Thyroid gland (tissue), 4 donors: Measurements from ENCODE around the gene RAPH1. TPM values are rescaled to one million over a fixed set of nuclear protein-coding genes. Genes with fewer than 3 reads are reported as not detected.
A peak's percentile ranks its signal among the peaks of the same experiment; 100 is the strongest.

Experiments
- DNase-seq, 2 donors: peaks; one replicate each; pipeline ENCODE4 v3.0.0-alpha.2; 2019
- H3K27ac ChIP-seq, 3 donors: fragments of 200-600 bp; sonication (generic); 1 replicate in 2 of 3; 2 replicates in 1 of 3; pipeline ENCODE4 v1.5.1; 2016 to 2019; ENCODE audit warnings: mild to moderate bottlenecking in 1 of 3, moderate library complexity in 1 of 3
- H3K27me3 ChIP-seq: fragments of 200-600 bp; sonication (generic); one replicate; pipeline ENCODE4 v1.5.1; 2019
- H3K36me3 ChIP-seq, 2 donors: fragments of 200-600 bp; sonication (generic); one replicate each; pipeline ENCODE4 v1.5.1; 2016 to 2019
- H3K4me1 ChIP-seq, 2 donors: fragments of 200-600 bp; sonication (generic); one replicate each; pipeline ENCODE4 v1.5.1; 2017 to 2019
- H3K4me3 ChIP-seq, 3 donors: fragments of 200-600 bp; sonication (generic); replicated peaks in 1 of 3; 1 replicate in 2 of 3; 2 replicates in 1 of 3; pipeline ENCODE4 v1.5.1; 2016; ENCODE audit warnings: mild to moderate bottlenecking in 1 of 3
- H3K9me3 ChIP-seq: fragments of 200-600 bp; sonication (generic); one replicate; pipeline ENCODE4 v1.5.1; 2017
- CTCF ChIP-seq, 6 experiments: fragments of 200-600 bp in 3 of 6; fragments of 450-650 bp in 3 of 6; sonication (generic) in 3 of 6; IDR thresholded peaks; one replicate each; pipeline ENCODE4 v1.5.1; 2016 to 2019; ENCODE audit warnings: antibody characterized with exemption in 6 of 6, mild to moderate bottlenecking in 2 of 6, inconsistent platforms in 1 of 6, moderate library complexity in 1 of 6
- POLR2A ChIP-seq, 2 donors: fragments of 450-650 bp; IDR thresholded peaks; one replicate each; pipeline ENCODE4 v1.6.1; 2017; ENCODE audit warnings: antibody characterized with exemption in 2 of 2, mild to moderate bottlenecking in 2 of 2, moderate library complexity in 1 of 2
- WGBS, 2 donors: methylation state at CpG; one replicate each; pipeline ENCODE4 v1.1.5; 2017; 5-methylcytosine and 5-hydroxymethylcytosine counted together
- intact Hi-C: fragments of 100-400 bp; cut with DNase I; formaldehyde crosslinking; loops from one replicate; pipeline ENCODE4 v1.15.1; 2023
- total RNA-seq, 4 donors: library from RNA; depleted of rRNA; stranded (reverse); fragments of >200 nt; gene quantifications; one replicate each; pipeline ENCODE4 v1.2.3, GENCODE V29; 2016

RAPH1 gene
- total RNA-seq, 4 donors from 2014 or later = 67.3 to 187 (median 99.4) TPM

- no peak for DNase-seq
- no peak overlapping the region for H3K27ac ChIP-seq
- intact Hi-C loops = loop anchor here (10.0 kb wide), 2 partner anchors 165 to 325 kb away; no protein-coding TSS in a partner anchor
- 94 to 98% methylated on average over 6 of the region's 6 CpGs for WGBS, 2 donors
- peaks cover 6 to 14% of the 10 kb centered on the region in 2 donors for H3K36me3 ChIP-seq
- peaks cover 19 to 21% of the 10 kb centered on the region in 2 donors for H3K4me1 ChIP-seq
- TF ChIP-seq CTCF (IDR thresholded peaks at IDR 0.05) (no peak), POLR2A (IDR thresholded peaks at IDR 0.05) (no peak)
- H3K9me3 ChIP-seq = no peaks in the 10 kb centered on the region
- H3K27me3 ChIP-seq = no peaks in the 10 kb centered on the region
- no peak overlapping the region for H3K4me3 ChIP-seq
These were observed 45.6 kb downstream of the RAPH1 start for GRCh38 chr2:203489531-203489930.

- H3K27me3 ChIP-seq = no peaks in the 10 kb centered on the region
- H3K27ac ChIP-seq = peak overlapping the region in 2 of 3 donors; percentile 43 to 52
- intact Hi-C loops = loop anchor here (10.0 kb wide), 2 partner anchors 170 to 330 kb away; no protein-coding TSS in a partner anchor
- TF ChIP-seq POLR2A (IDR thresholded peaks at IDR 0.05) (no peak), CTCF (IDR thresholded peaks at IDR 0.05) (peak in 5 of 6 experiments; percentile 19 to 62 (median 54))
- peaks cover 6 to 11% of the 10 kb centered on the region in 2 donors for H3K4me1 ChIP-seq
- no peaks in the 10 kb centered on the region for H3K9me3 ChIP-seq
- peak; percentile 19 to 30 for DNase-seq
- no peak overlapping the region for H3K4me3 ChIP-seq
- WGBS, 2 donors = 80 to 81% methylated on average over 8 of the region's 8 CpGs
- H3K36me3 ChIP-seq = peaks cover 3 to 4% of the 10 kb centered on the region in 2 donors
These were observed 50.6 kb downstream of the RAPH1 start for GRCh38 chr2:203484266-203485112.

- no peak for DNase-seq
- Histone ChIP-seq H3K36me3 (peaks cover 0 to 3% of the 10 kb centered on the region in 2 donors), H3K27me3 (no peaks in the 10 kb centered on the region), H3K9me3 (no peaks in the 10 kb centered on the region), H3K4me3 (no peak overlapping the region), H3K4me1 (peaks cover 6 to 11% of the 10 kb centered on the region in 2 donors), H3K27ac (no peak overlapping the region)
- intact Hi-C loops = loop anchor here (10.0 kb wide), 2 partner anchors 174 to 334 kb away; no protein-coding TSS in a partner anchor
- WGBS, 2 donors = 92 to 95% methylated on average over 5 of the region's 5 CpGs
- no peak for TF ChIP-seq CTCF (IDR thresholded peaks at IDR 0.05)
- TF ChIP-seq POLR2A (IDR thresholded peaks at IDR 0.05) = no peak
These were observed 54.5 kb downstream of the RAPH1 start for GRCh38 chr2:203480623-203481022.

- TF ChIP-seq CTCF (IDR thresholded peaks at IDR 0.05) = no peak
- no peak for TF ChIP-seq POLR2A (IDR thresholded peaks at IDR 0.05)
- H3K4me1 ChIP-seq = peaks cover 9 to 12% of the 10 kb centered on the region in 2 donors
- no peaks in the 10 kb centered on the region for H3K27me3 ChIP-seq
- intact Hi-C loops = no loop called here
- H3K4me3 ChIP-seq = no peak overlapping the region
- H3K27ac ChIP-seq = peak overlapping the region in 1 of 3 donors; percentile 44
- no peak for DNase-seq
- WGBS, 2 donors = 85 to 88% methylated on average over 2 of the region's 2 CpGs
- peaks cover 0 to 3% of the 10 kb centered on the region in 2 donors for H3K36me3 ChIP-seq
- no peaks in the 10 kb centered on the region for H3K9me3 ChIP-seq
These were observed 58.2 kb downstream of the RAPH1 start for GRCh38 chr2:203476881-203477280.

- H3K36me3 ChIP-seq = no peaks in the 10 kb centered on the region
- no peak overlapping the region for H3K4me3 ChIP-seq
- H3K4me1 ChIP-seq = peaks cover 26 to 30% of the 10 kb centered on the region in 2 donors
- peak in 1 of 2 donors; percentile 14 for DNase-seq
- TF ChIP-seq POLR2A (IDR thresholded peaks at IDR 0.05) = no peak
- no peak for TF ChIP-seq CTCF (IDR thresholded peaks at IDR 0.05)
- intact Hi-C loops = no loop called here
- no peaks in the 10 kb centered on the region for H3K27me3 ChIP-seq
- no peaks in the 10 kb centered on the region for H3K9me3 ChIP-seq
- 47 to 55% methylated on average over 5 of the region's 5 CpGs for WGBS, 2 donors
- H3K27ac ChIP-seq = peak overlapping the region in 1 of 3 donors; percentile 39
These were observed 63.8 kb downstream of the RAPH1 start for GRCh38 chr2:203471323-203471722.
